CD4-positive, alpha-beta T cell treated with Interferon alpha-2 for 1 hour (primary cell): Measurements from ENCODE around the gene TIAM2.
"Not testable (repeated sequence)": the region's sequence is repeated elsewhere in the genome, so short reads cannot be mapped to it uniquely, and the experiment has no call there.

Experiments
- DNase-seq, 2 donors: peaks; one replicate each; pipeline ENCODE4 v3.0.0-alpha.2; 2020 to 2022

The TIAM2 gene

GRCh38 chr6:155212106-155212505 lies 217.0 kb downstream of the TIAM2 start:
- DNase-seq = no peak

- DNase-seq = no peak
Measured at GRCh38 chr6:155212616-155213380, 217.7 kb downstream of the TIAM2 start.

GRCh38 chr6:155213611-155214372 lies 218.7 kb downstream of the TIAM2 start:
- no peak for DNase-seq

GRCh38 chr6:155215906-155216305 lies 220.8 kb downstream of the TIAM2 start:
- no peak for DNase-seq

- no peak for DNase-seq
Measured at GRCh38 chr6:155216312-155217046, 221.4 kb downstream of the TIAM2 start.

- not testable (repeated sequence) for DNase-seq
Measured at GRCh38 chr6:155218711-155219110, 223.6 kb downstream of the TIAM2 start.

GRCh38 chr6:155219299-155219698 lies 224.2 kb downstream of the TIAM2 start:
- no peak for DNase-seq

- DNase-seq = no peak
Measured at GRCh38 chr6:155219858-155220301, 224.8 kb downstream of the TIAM2 start.

- peak in 1 of 2 donors; percentile 27 for DNase-seq
Measured at GRCh38 chr6:155221086-155221485, 226.0 kb downstream of the TIAM2 start.

GRCh38 chr6:155222506-155222905 lies 227.4 kb downstream of the TIAM2 start:
- DNase-seq = no peak

- DNase-seq = peak; percentile 18 to 51
Measured at GRCh38 chr6:155223646-155224451, 228.7 kb downstream of the TIAM2 start.

GRCh38 chr6:155224618-155225017 lies 229.5 kb downstream of the TIAM2 start:
- DNase-seq = no peak

- no peak for DNase-seq
Measured at GRCh38 chr6:155227046-155227445, 231.9 kb downstream of the TIAM2 start.

- DNase-seq = no peak
Measured at GRCh38 chr6:155228546-155229166, 233.5 kb downstream of the TIAM2 start.

GRCh38 chr6:155230975-155231374 lies 235.9 kb downstream of the TIAM2 start:
- not testable (repeated sequence) for DNase-seq

- no peak for DNase-seq
Measured at GRCh38 chr6:155232848-155233247, 237.7 kb downstream of the TIAM2 start.

- DNase-seq = no peak
Measured at GRCh38 chr6:155234167-155234566, 239.1 kb downstream of the TIAM2 start.

GRCh38 chr6:155234687-155235086 lies 239.6 kb downstream of the TIAM2 start:
- DNase-seq = no peak

- DNase-seq = no peak
Measured at GRCh38 chr6:155235087-155235486, 240.0 kb downstream of the TIAM2 start.

- DNase-seq = no peak
Measured at GRCh38 chr6:155237613-155238012, 242.5 kb downstream of the TIAM2 start.

GRCh38 chr6:155240905-155241600 lies 245.9 kb downstream of the TIAM2 start:
- DNase-seq = no peak
